HG02943 (cell line): Measurements from ENCODE around the gene HOXA3.

Experiments used
- ATAC-seq: cut with Tn5 transposase; IDR thresholded peaks from one replicate; pipeline ENCODE4 v1.9.1; 2021; ENCODE audit warnings: mild to moderate bottlenecking, low read depth, moderate library complexity; ENCODE audit not compliant: unreplicated experiment

The HOXA3 gene

GRCh38 chr7:27179503-27180430 lies 27.4 kb upstream of the HOXA3 start:
- ATAC-seq: no peak

- no peak for ATAC-seq
Measured at GRCh38 chr7:27179030-27179429, 26.6 kb upstream of the HOXA3 start.

DNA sequence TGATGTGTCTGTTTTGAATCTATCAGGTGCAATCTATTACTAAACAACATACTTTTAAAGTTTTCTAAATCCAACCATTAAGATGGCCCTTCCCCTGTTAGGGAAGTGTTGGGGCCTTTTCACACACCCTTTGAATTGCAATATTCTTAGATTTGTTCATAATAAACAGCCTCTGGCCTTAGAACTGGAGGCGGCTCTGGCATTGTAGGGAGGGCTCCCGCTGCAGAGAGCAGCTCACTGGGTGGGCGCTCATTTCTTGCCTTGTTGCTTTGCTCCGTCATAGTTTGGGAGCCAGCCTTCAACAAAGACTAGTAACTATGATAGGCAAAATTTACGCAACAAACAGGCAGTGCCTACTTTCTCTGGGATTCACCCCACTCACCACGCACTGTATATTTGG lies 26.0 kb upstream of the HOXA3 start:
- ATAC-seq: no peak

- ATAC-seq: no peak
Measured at GRCh38 chr7:27177795-27178320, 25.5 kb upstream of the HOXA3 start.

- no peak for ATAC-seq
Measured at GRCh38 chr7:27176962-27177794, 24.8 kb upstream of the HOXA3 start.

- ATAC-seq: no peak
Measured at GRCh38 chr7:27176524-27176845, 24.1 kb upstream of the HOXA3 start.

DNA sequence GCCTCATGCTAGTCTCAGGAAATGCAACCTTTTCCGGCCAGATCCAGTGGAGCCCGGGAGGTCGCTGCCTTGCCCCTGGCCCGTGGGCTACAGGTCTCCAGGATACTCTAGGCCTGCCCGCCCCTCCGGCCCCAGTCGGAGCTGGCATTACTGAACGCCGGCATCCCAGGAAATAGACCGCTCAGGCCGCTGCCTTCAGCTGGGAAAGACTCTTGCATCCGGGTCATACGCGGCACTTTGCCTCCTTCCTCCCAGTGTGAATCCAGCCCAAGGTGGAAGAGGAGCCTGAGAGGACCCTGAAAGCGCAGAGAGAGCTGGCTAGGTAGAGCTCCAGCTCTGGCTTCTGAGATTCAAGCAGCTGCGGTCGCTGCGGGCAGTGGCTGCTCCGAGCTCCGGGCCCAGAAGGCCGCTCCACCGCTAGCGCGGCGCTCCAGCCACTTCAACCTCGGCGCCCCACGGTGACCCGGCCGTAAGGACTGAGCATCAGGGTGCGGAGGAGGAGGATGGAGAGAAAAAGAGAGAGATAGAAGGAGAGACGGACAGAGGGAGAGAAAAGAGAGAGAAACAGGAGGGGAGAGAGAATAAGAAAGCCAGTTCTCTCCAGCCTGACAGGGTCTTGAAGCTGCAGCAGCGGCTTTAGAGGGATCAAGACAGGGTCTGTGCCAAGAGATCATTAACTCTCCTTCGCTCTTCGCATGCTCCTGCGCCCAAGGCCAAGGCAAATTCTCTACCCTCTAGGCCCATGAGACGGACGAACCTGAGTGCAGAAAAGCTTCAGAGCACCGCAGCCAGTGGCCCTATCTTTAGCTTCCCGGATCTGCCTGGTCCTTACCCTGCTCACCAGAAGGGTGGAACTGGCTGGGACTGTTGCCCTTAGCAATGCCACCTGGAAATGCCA lies 23.5 kb upstream of the HOXA3 start:
- ATAC-seq: no peak

DNA sequence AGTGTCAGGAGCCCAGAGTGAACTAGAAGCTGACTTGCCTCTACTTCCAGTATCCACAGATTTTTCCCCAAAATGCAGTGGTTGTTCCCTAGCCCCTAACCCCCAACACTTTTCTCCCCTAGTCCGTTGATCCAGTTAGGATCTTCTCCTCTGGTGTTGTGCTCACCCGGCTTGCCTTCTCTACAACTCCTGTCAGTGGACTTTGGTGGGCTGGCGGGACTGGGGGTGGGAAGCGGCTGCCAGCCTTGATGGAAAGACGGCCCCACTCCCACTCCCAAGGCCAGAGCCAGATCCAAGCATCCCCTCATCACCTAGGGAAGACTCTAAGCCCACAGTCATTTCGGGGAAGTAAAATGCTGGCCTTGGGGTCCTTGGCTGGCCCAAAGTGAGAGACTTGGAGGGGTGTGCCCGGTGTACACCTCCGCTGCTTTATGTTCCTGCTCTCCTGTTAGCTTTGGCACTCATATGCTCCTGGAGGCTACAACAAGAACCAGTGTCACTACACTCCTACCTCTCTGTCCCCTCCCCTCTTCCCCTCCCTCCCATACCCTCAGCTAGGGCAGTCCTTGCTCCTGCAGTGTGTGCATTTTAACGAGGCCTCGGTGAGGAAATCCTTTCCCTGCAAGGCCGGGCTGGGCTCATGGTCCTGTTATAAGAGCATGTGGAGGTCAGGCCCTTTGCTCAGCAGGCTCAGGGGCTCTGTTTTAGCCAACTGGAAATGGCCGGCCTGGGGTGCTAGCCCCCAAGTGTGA lies 22.7 kb upstream of the HOXA3 start:
- no peak for ATAC-seq

- no peak for ATAC-seq
Measured at GRCh38 chr7:27173956-27174873, 21.8 kb upstream of the HOXA3 start, which contains the start of gene HOXA10. Gene HOXA10, minus strand, starts transcription at chr7:27174320. Its CDS starts 14 bp downstream, at chr7:27174306.

GRCh38 chr7:27173511-27173955 lies 21.1 kb upstream of the HOXA3 start:
- ATAC-seq: no peak

GRCh38 chr7:27172823-27173510 lies 20.6 kb upstream of the HOXA3 start:
- no peak for ATAC-seq

DNA sequence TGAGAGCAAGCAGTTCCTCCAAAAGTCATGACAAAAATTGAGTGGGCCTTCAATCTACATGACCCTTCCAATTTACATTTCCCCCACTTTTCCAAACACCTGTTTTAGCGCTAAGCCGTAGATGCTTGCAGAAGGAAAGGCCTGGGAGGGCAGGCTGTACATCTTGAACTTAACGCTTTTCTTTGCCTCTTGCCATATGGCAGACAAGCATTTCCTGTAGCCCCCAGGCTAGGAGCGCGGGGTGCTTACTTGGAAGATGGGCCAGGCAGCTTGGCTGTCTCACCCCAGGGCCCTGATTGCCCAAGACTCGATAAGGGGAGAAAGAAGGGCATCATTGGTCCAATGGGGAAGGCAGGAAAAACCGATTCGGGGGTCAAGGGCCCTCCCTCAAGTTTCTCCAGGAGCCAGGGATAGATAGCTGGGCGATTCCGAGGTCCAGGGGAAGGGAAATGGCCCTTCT lies 20.0 kb upstream of the HOXA3 start:
- no peak for ATAC-seq

DNA sequence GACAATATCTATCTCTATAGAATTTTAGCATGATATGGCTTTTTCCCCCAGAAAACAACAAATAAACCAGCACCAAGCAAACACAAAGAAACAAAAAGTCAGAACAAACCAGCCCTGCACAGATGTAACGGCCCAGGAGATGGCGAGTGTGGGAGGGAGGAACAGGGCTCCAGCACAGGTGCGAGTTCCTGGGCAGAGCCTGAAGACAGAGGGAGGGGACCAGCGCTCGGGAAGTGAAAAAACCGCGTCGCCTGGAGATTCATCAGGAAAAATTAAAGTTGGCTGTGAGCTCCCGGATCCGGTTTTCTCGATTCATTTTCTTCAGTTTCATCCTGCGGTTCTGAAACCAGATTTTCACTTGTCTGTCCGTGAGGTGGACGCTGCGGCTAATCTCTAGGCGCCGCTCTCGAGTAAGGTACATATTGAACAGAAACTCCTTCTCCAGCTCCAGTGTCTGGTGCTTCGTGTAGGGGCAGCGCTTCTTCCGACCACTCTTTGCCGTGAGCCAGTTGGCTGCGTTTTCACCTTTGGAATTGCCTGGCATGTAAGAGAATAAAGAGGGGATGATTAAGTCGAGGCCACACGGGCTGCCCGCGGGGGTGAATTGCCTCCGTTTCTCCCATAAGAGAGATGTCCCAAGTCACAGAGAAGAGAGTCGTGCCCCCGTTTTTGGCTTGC lies 19.4 kb upstream of the HOXA3 start:
- no peak for ATAC-seq

DNA sequence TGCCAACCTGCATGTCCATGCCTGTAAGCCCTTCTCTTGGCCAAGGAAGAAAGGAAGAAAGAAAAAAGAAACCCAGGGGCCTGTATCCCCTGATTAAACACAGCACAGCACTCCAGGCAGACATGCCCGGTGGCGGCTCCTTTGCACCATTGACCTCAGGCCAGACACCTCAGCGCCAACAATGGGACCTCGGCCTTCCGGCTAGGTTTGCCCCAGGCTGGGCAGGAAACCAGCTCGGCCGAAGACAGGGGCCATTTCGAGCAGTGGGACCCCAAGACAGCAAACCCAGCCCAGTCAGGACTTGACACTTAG lies 18.9 kb upstream of the HOXA3 start:
- no peak for ATAC-seq

DNA sequence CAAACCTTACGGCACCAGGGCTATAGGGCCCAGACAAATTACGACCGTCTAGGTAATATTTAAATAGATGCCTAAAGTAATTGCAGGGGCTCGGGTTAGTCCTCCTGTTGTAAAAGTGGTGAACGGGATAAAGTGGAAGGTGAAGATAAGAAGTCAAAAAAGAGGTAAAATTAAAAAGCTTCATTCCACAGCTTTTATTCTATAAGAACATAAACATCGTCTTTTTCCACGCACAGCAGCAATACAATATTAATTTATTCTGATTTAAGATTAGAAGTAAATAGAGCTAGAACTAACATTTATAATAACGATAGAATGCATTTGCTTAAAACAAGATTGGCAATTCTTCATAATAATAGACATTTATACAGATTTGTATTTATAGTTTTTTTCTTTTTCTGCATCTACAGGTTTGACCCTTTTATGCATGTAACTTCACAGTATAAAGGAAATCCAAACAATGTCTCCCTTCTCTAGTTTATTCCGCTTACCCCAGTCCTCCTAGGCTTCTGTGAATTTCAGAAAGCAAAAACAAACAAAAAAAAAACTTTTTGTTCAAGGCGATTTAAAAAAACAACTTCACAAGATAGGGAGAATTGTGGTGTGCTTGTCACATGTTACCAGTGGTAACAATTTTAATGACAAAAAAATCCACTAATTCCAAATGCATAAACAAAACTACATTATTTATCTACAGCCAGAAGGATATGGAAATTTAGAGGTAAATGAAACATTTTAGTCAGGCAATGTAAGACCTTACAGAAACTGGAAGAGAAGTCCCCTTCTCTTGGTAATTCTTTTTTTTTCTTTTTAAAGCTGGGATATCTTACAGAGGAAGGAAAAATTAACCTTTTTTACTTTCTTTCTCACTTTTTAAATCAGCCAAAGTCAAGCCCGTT lies 18.3 kb upstream of the HOXA3 start:
- ATAC-seq: no peak

- no peak for ATAC-seq
Measured at GRCh38 chr7:27169658-27170425, 17.5 kb upstream of the HOXA3 start.
